H9 (cell line): ENCODE results near the gene MT4. TPM values are rescaled to one million over a fixed set of nuclear protein-coding genes. Genes with fewer than 3 reads are reported as not detected.
"Not testable (repeated sequence)": the region's sequence is repeated elsewhere in the genome, so short reads cannot be mapped to it uniquely, and the experiment has no call there.

Experiments used
- DNase-seq: peaks from one replicate; pipeline ENCODE4 v3.0.0-alpha.2; 2017
- H2AFZ ChIP-seq: one replicate; pipeline ENCODE4 v1.6.1; 2013; ENCODE audit warnings: mild to moderate bottlenecking, low read length, control low read depth, moderate library complexity
- H2AK5ac ChIP-seq: 2 replicates; pipeline ENCODE4 v1.6.1; 2013; ENCODE audit warnings: low read length, control low read depth, mixed read lengths; ENCODE audit not compliant: insufficient read length
- H2BK120ac ChIP-seq: one replicate; pipeline ENCODE4 v1.6.1; 2013; ENCODE audit warnings: low read depth, mild to moderate bottlenecking, low read length, control low read depth, inconsistent platforms; ENCODE audit not compliant: poor library complexity, severe bottlenecking
- H2BK12ac ChIP-seq: 2 replicates; pipeline ENCODE4 v1.6.1; 2013; ENCODE audit warnings: low read length, control low read depth, mixed read lengths, low read depth; ENCODE audit not compliant: insufficient read length
- H2BK15ac ChIP-seq: 2 replicates; pipeline ENCODE4 v1.6.1; 2013; ENCODE audit warnings: low read depth, low read length, control low read depth
- H2BK20ac ChIP-seq: one replicate; pipeline ENCODE4 v1.6.1; 2013; ENCODE audit warnings: low read depth, mild to moderate bottlenecking, low read length, control low read depth, inconsistent platforms; ENCODE audit not compliant: poor library complexity, severe bottlenecking
- H2BK5ac ChIP-seq: 2 replicates; pipeline ENCODE4 v1.6.1; 2013; ENCODE audit warnings: low read length, control low read depth, mixed read lengths; ENCODE audit not compliant: insufficient read length
- H3K14ac ChIP-seq: 2 replicates; pipeline ENCODE4 v1.6.1; 2013; ENCODE audit warnings: low read length, control low read depth; ENCODE audit not compliant: insufficient read depth
- H3K18ac ChIP-seq: 2 replicates; pipeline ENCODE4 v1.6.1; 2013; ENCODE audit warnings: low read depth, mild to moderate bottlenecking, mixed read lengths, low read length, control low read depth; ENCODE audit not compliant: insufficient read length
- H3K23ac ChIP-seq: 2 replicates; pipeline ENCODE4 v1.6.1; 2013; ENCODE audit warnings: low read length, control low read depth, mixed read lengths, low read depth; ENCODE audit not compliant: insufficient read length
- H3K23me2 ChIP-seq: 2 replicates; pipeline ENCODE4 v1.6.1; 2013; ENCODE audit warnings: low read depth, mild to moderate bottlenecking, mixed read lengths, low read length, control low read depth; ENCODE audit not compliant: insufficient read length, poor library complexity, severe bottlenecking
- H3K27ac ChIP-seq: 2 replicates; pipeline ENCODE4 v1.5.1; 2013; ENCODE audit warnings: low read length, control low read depth, mixed read lengths, low read depth; ENCODE audit not compliant: insufficient read length
- H3K27me3 ChIP-seq: 2 replicates; pipeline ENCODE4 v1.6.1; 2013; ENCODE audit warnings: low read length, control low read depth, inconsistent platforms; ENCODE audit not compliant: insufficient read depth
- H3K4ac ChIP-seq: 2 replicates; pipeline ENCODE4 v1.6.1; 2013; ENCODE audit warnings: low read depth, mild to moderate bottlenecking, control low read depth, inconsistent platforms, low read length, moderate library complexity
- H3K4me1 ChIP-seq: 2 replicates; pipeline ENCODE4 v1.6.1; 2013; ENCODE audit warnings: low read length, control low read depth, inconsistent platforms; ENCODE audit not compliant: insufficient read depth
- H3K4me2 ChIP-seq: 2 replicates; pipeline ENCODE4 v1.6.1; 2013; ENCODE audit warnings: low read length, control low read depth, mixed read lengths; ENCODE audit not compliant: insufficient read length, insufficient read depth
- H3K56ac ChIP-seq: 2 replicates; pipeline ENCODE4 v1.6.1; 2013; ENCODE audit warnings: low read depth, mild to moderate bottlenecking, mixed read lengths, low read length, control low read depth; ENCODE audit not compliant: insufficient read length
- H3K79me1 ChIP-seq: 2 replicates; pipeline ENCODE4 v1.6.1; 2013; ENCODE audit warnings: low read depth, mild to moderate bottlenecking, moderate library complexity, low read length, control low read depth, inconsistent platforms; ENCODE audit not compliant: insufficient read depth, poor library complexity, severe bottlenecking
- H3K79me2 ChIP-seq: 2 replicates; pipeline ENCODE4 v1.6.1; 2013; ENCODE audit warnings: low read length, control low read depth, inconsistent platforms; ENCODE audit not compliant: insufficient read depth
- H3K9ac ChIP-seq: 2 replicates; pipeline ENCODE4 v1.6.1; 2013; ENCODE audit warnings: low read length, control low read depth, mixed read lengths; ENCODE audit not compliant: insufficient read length; ENCODE audit errors: extremely low read depth
- H3K9me3 ChIP-seq: one replicate; pipeline ENCODE4 v1.6.1; 2013; ENCODE audit warnings: low read depth, low read length, inconsistent platforms; ENCODE audit not compliant: control insufficient read depth
- H3T11ph ChIP-seq: one replicate; pipeline ENCODE4 v1.6.1; 2013; ENCODE audit warnings: mild to moderate bottlenecking, low read length, control low read depth, inconsistent platforms
- H4K20me1 ChIP-seq: one replicate; pipeline ENCODE4 v1.6.1; 2013; ENCODE audit not compliant: control insufficient read depth, insufficient read length, insufficient read depth
- H4K5ac ChIP-seq: 2 replicates; pipeline ENCODE4 v1.6.1; 2013; ENCODE audit warnings: low read depth, mild to moderate bottlenecking, mixed read lengths, low read length, control low read depth; ENCODE audit not compliant: insufficient read length
- H4K8ac ChIP-seq: replicated peaks from 2 replicates; pipeline ENCODE4 v1.6.1; 2013; ENCODE audit warnings: low read length, control low read depth, mixed read lengths, low read depth; ENCODE audit not compliant: insufficient read length
- H4K91ac ChIP-seq: 2 replicates; pipeline ENCODE4 v1.6.1; 2013; ENCODE audit warnings: low read depth, mild to moderate bottlenecking, moderate library complexity, mixed read lengths, low read length, control low read depth; ENCODE audit not compliant: insufficient read length
- H3K27ac Mint-ChIP-seq, 3 experiments: 2 replicates in 2 of 3; 3 replicates in 1 of 3; pipeline ENCODE4 v1.8.0; 2020 to 2021; ENCODE audit warnings: mixed read lengths in 3 of 3, mild to moderate bottlenecking in 1 of 3, moderate library complexity in 1 of 3
- H3K27me3 Mint-ChIP-seq: 2 replicates; pipeline ENCODE4 v1.8.0; 2021; ENCODE audit warnings: low read depth, mild to moderate bottlenecking, moderate library complexity, mixed read lengths
- H3K36me3 Mint-ChIP-seq, 3 experiments: 2 replicates in 2 of 3; 3 replicates in 1 of 3; pipeline ENCODE4 v1.8.0; 2020 to 2021; ENCODE audit warnings: low read depth in 3 of 3, mixed read lengths in 3 of 3; ENCODE audit not compliant: insufficient read depth in 1 of 3
- H3K4me1 Mint-ChIP-seq, 2 experiments: 2 replicates each; pipeline ENCODE4 v1.8.0; 2020; ENCODE audit warnings: mixed read lengths in 2 of 2
- H3K4me3 Mint-ChIP-seq, 2 experiments: 2 replicates in 1 of 2; 3 replicates in 1 of 2; pipeline ENCODE4 v1.8.0; 2020 to 2021; ENCODE audit warnings: mild to moderate bottlenecking in 2 of 2, mixed read lengths in 2 of 2, moderate library complexity in 1 of 2
- H3K9me3 Mint-ChIP-seq, 2 experiments: 2 replicates in 1 of 2; 3 replicates in 1 of 2; pipeline ENCODE4 v1.8.0; 2020; ENCODE audit warnings: mild to moderate bottlenecking in 2 of 2, mixed read lengths in 2 of 2, moderate library complexity in 1 of 2
- WGBS: extraction: QIAGEN DNeasy Blood & Tissue Kit; methylation state at CpG from one replicate; pipeline ENCODE4 v1.1.7; 2013; ENCODE audit warnings: missing lambda C conversion rate, low lambda C conversion rate, mixed read lengths; ENCODE audit not compliant: insufficient read length; ENCODE audit errors: extremely low coverage; 5-methylcytosine and 5-hydroxymethylcytosine counted together
- total RNA-seq: library from RNA; stranded (reverse); gene quantifications from 2 replicates; pipeline ENCODE4 v1.2.1, GENCODE V29; 2021
- TF ChIP-seq, protein P1 (sequence below): fragments of 200-600 bp; sonication (generic); conservative IDR thresholded peaks from 3 replicates; pipeline ENCODE4 v1.8.0; 2021; ENCODE audit warnings: antibody characterized with exemption, mild to moderate bottlenecking

MT4 gene
- total RNA-seq, 1 experiment from 2014 or later, result not detected

DNA sequence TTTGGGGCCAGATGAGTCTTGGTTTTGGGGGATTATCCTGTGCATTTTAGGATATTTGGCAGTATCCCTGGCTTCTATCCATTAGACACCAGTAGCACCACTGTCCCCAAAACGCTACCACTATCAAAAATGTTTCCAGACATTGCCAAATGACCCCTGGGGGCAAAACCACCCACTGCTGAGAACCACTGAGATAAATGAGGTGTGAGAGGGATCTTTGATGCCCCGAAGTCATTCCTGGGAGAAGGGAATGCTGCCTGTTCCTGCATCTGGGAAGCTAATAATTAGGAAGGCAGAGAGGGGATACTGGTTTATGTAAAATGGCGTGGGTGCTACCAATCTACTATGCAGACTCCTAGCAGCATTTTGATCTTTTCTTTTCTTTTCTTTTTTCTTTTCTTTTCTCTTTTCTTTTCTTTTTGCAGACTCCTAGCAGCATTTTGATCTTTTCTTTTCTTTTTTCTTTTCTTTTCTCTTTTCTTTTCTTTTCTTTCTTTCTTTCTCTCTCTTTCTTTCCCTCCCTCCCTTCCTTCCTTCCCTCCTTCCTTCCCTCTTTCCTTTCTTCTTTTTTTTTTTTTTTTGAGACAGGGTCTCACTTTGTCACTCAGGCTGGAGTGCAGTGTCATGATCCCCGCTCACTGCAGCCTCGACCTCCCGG, 15.6 kb downstream of the MT4 start:
- no peaks in the 10 kb centered on the region for H3K79me2 ChIP-seq
- no peak overlapping the region for H3K4me2 ChIP-seq
- H2AFZ ChIP-seq, result no peak overlapping the region
- no peaks in the 10 kb centered on the region for H3K36me3 Mint-ChIP-seq
- WGBS, result no CpG with 5 or more reads among the region's 6 CpGs
- no peak overlapping the region for H3K18ac ChIP-seq
- no peaks in the 10 kb centered on the region for H3K23me2 ChIP-seq
- H3K4me1 Mint-ChIP-seq, result peaks cover 5 to 6% of the 10 kb centered on the region in 2 experiments
- TF ChIP-seq, protein P1, sequence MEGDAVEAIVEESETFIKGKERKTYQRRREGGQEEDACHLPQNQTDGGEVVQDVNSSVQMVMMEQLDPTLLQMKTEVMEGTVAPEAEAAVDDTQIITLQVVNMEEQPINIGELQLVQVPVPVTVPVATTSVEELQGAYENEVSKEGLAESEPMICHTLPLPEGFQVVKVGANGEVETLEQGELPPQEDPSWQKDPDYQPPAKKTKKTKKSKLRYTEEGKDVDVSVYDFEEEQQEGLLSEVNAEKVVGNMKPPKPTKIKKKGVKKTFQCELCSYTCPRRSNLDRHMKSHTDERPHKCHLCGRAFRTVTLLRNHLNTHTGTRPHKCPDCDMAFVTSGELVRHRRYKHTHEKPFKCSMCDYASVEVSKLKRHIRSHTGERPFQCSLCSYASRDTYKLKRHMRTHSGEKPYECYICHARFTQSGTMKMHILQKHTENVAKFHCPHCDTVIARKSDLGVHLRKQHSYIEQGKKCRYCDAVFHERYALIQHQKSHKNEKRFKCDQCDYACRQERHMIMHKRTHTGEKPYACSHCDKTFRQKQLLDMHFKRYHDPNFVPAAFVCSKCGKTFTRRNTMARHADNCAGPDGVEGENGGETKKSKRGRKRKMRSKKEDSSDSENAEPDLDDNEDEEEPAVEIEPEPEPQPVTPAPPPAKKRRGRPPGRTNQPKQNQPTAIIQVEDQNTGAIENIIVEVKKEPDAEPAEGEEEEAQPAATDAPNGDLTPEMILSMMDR, result no peak
- H4K91ac ChIP-seq, result no peak overlapping the region
- H2BK15ac ChIP-seq, result no peak overlapping the region
- H3K4ac ChIP-seq, result no peak overlapping the region
- no peak overlapping the region for H2BK5ac ChIP-seq
- no peak overlapping the region for H3K27ac ChIP-seq
- H3K4me3 Mint-ChIP-seq, result no peak overlapping the region
- H4K8ac ChIP-seq, result no peak overlapping the region
- no peak overlapping the region for H2AK5ac ChIP-seq
- H2BK20ac ChIP-seq, result no peak overlapping the region
- no peak overlapping the region for H3T11ph ChIP-seq
- H3K27ac Mint-ChIP-seq, result no peak overlapping the region
- no peak overlapping the region for H3K23ac ChIP-seq
- no peak overlapping the region for H2BK12ac ChIP-seq
- no peak overlapping the region for H4K5ac ChIP-seq
- H2BK120ac ChIP-seq, result no peak overlapping the region
- DNase-seq, result no peak
- no peaks in the 10 kb centered on the region; the same call in 1 of the 2 replicates for H3K4me1 ChIP-seq
- no peaks in the 10 kb centered on the region for H3K79me1 ChIP-seq
- H3K9me3 ChIP-seq, result no peaks in the 10 kb centered on the region
- no peak overlapping the region for H3K14ac ChIP-seq
- no peaks in the 10 kb centered on the region; the same call in 1 of the 2 replicates for H3K27me3 ChIP-seq
- H3K56ac ChIP-seq, result no peak overlapping the region
- no peaks in the 10 kb centered on the region for H4K20me1 ChIP-seq
- no peak overlapping the region for H3K9ac ChIP-seq
- peaks cover 0 to 2% of the 10 kb centered on the region in 2 experiments; a peak in 2 of 5 replicates for H3K9me3 Mint-ChIP-seq
- H3K27me3 Mint-ChIP-seq, result peaks cover 46% of the 10 kb centered on the region

DNA sequence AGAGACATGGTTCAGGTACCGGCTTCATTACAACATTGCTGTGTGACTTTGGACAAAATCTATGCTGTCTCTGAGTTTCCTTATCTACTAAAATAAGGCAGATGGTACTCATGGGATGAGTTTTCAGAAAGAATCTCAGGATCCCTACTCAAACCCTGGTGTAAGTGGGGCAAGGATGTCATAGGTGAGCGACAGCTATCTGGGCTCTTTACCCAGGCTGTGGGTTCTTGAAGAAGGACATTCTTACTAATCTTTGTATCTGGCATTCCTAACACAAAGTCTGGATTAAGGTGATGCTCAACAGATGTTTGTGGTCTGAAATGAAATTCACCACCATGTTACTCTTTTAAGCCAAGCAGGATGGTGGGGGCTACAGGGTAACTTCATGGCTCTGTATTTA, 18.0 kb downstream of the MT4 start:
- H3K79me1 ChIP-seq, H3K4me2 ChIP-seq, H3K36me3 Mint-ChIP-seq, H3T11ph ChIP-seq, H2AFZ ChIP-seq, H3K23ac ChIP-seq, H3K18ac ChIP-seq, H2BK120ac ChIP-seq, H3K4ac ChIP-seq, H3K9me3 ChIP-seq, H3K4me1 Mint-ChIP-seq, H2BK5ac ChIP-seq, H3K27ac ChIP-seq, H2AK5ac ChIP-seq, H3K14ac ChIP-seq, DNase-seq, H3K9me3 Mint-ChIP-seq, H3K27ac Mint-ChIP-seq, H3K4me1 ChIP-seq, H2BK20ac ChIP-seq, H3K79me2 ChIP-seq, H4K91ac ChIP-seq, H3K23me2 ChIP-seq, H2BK15ac ChIP-seq, H4K20me1 ChIP-seq, H3K56ac ChIP-seq, H3K9ac ChIP-seq, H4K5ac ChIP-seq, H3K27me3 ChIP-seq, H2BK12ac ChIP-seq, H3K4me3 Mint-ChIP-seq, H4K8ac ChIP-seq: not testable (repeated sequence)
- WGBS, result no CpG with 5 or more reads among the region's 2 CpGs
- peaks cover 70% of the 10 kb centered on the region for H3K27me3 Mint-ChIP-seq
